HepG2 (cell line): ENCODE measurements around the gene SRPRB. TPM values are rescaled to one million over a fixed set of nuclear protein-coding genes. Genes with fewer than 3 reads are reported as not detected.

Experiments used
- CREB1 ChIP-seq, 2 experiments: fragments of 450-650 bp in 1 of 2; IDR thresholded peaks; 2 replicates each; pipeline ENCODE4 v1.6.1; 2016 to 2017; ENCODE audit warnings: control low read depth in 1 of 2, mild to moderate bottlenecking in 1 of 2, missing compliant biosample characterization in 1 of 2, missing genetic modification characterization in 1 of 2
- KLF6 ChIP-seq: IDR thresholded peaks from 2 replicates; pipeline ENCODE4 v1.8.0; 2016; ENCODE audit warnings: missing biosample characterization, missing genetic modification reagents
- NFIC ChIP-seq: IDR thresholded peaks from 2 replicates; pipeline ENCODE4 v1.6.1; 2012; ENCODE audit warnings: mild to moderate bottlenecking, low read length, inconsistent platforms
- POLR2G ChIP-seq: fragments of 200-400 bp; formaldehyde crosslinking; IDR thresholded peaks from 2 replicates; pipeline ENCODE4 v1.6.1; 2018; ENCODE audit warnings: mild to moderate bottlenecking, low read depth, low read length, moderate library complexity
- RBFOX2 ChIP-seq: fragments of 200-400 bp; formaldehyde crosslinking; IDR thresholded peaks from 2 replicates; pipeline ENCODE4 v1.6.1; 2017; ENCODE audit warnings: low read depth, mild to moderate bottlenecking, low read length
- RBM22 ChIP-seq: fragments of 200-400 bp; formaldehyde crosslinking; optimal IDR thresholded peaks from 2 replicates; pipeline ENCODE3; 2017; ENCODE audit warnings: mild to moderate bottlenecking, low read length, moderate library complexity
- ZNF207 ChIP-seq: fragments of 450-650 bp; IDR thresholded peaks from 2 replicates; pipeline ENCODE4 v1.6.1; 2016; ENCODE audit warnings: antibody characterized with exemption, borderline replicate concordance
- ZNF713 ChIP-seq: sonication (generic); formaldehyde crosslinking; IDR thresholded peaks from 2 replicates; pipeline ENCODE4 v1.4.0; 2020; ENCODE audit warnings: mild to moderate bottlenecking, missing genetic modification reagents
- ZNF775 ChIP-seq: sonication (generic); formaldehyde crosslinking; IDR thresholded peaks from 2 replicates; pipeline ENCODE4 v1.4.0; 2020; ENCODE audit warnings: missing genetic modification reagents, mild to moderate bottlenecking, moderate library complexity, borderline replicate concordance
- ZNF850 ChIP-seq: sonication (generic); formaldehyde crosslinking; conservative IDR thresholded peaks from 2 replicates; pipeline ENCODE4 v1.9.0; 2021; ENCODE audit warnings: mild to moderate bottlenecking, missing genetic modification reagents
- polyA plus RNA-seq, 8 experiments: library from polyadenylated mRNA; depleted of rRNA in 3 of 8; stranded (reverse) in 7 of 8; unstranded in 1 of 8; fragments of >200 nt; fragmentation: Illumina TruSeq in 4 of 8; extraction: Trizol in 4 of 8; gene quantifications; 2 replicates each; pipeline versions ENCODE4 v1.2.1 to v1.2.3, GENCODE V29; 2011 to 2016; ENCODE audit warnings: low read depth in 4 of 8, missing spikeins in 1 of 8, mixed read lengths in 1 of 8; ENCODE audit not compliant: insufficient read depth in 1 of 8
- total RNA-seq, 5 experiments: library from RNA; depleted of rRNA; stranded (reverse); fragments of >200 nt; fragmentation: Illumina TruSeq; extraction: Trizol; gene quantifications; 2 replicates each; pipeline ENCODE4 v1.2.3, GENCODE V29; 2016; ENCODE audit warnings: low read depth in 1 of 5
- TF ChIP-seq, protein P1 (sequence below): sonication (generic); formaldehyde crosslinking; IDR thresholded peaks from 2 replicates; pipeline ENCODE4 v1.9.0; 2021; ENCODE audit warnings: missing genetic modification reagents, borderline replicate concordance
- TF ChIP-seq, protein P2 (sequence below): sonication (generic); formaldehyde crosslinking; conservative IDR thresholded peaks from 2 replicates; pipeline ENCODE4 v1.5.0; 2020; ENCODE audit warnings: missing genetic modification reagents
- TF ChIP-seq, protein P3 (sequence below): sonication (generic); formaldehyde crosslinking; IDR thresholded peaks from 2 replicates; pipeline ENCODE4 v1.5.1; 2020; ENCODE audit warnings: missing genetic modification reagents, mild to moderate bottlenecking, borderline replicate concordance
- TF ChIP-seq, protein P4 (sequence below): sonication (generic); formaldehyde crosslinking; IDR thresholded peaks from 2 replicates; pipeline ENCODE4 v1.5.1; 2020; ENCODE audit warnings: missing genetic modification reagents, mild to moderate bottlenecking, borderline replicate concordance

SRPRB gene
- total and polyA plus RNA-seq, 2 of the 13 experiments (the other 11 are each of a cell fraction or from before 2014, with no cell fraction given) = 41.0 to 111 TPM

DNA sequence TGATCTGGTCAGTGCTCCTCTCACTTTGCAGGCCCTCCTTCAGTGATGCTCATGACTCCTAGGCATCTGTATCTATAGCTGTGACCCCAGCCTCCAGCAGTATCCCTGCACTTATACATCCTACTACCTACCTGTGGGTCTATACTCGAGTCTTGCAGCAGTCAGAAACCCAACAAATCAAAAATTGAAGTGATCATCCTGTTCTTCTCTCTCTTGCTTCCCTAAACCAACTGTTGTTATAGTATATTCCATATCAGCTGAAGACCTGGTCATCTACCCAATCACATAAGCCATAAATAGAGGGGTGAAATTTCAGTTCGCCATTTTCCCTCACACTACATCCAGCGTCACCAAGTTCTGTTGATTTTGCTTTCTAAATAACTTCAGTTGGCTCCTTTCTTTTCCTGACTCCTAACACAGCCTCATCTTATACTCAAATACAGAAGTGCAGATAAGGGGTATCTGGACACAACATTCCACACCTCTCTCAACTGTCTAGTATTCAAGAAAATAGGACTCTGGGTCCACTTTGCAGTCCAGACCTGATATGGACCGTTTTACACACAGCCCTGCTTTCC is 25.9 kb upstream of the SRPRB start (continued):
- TF ChIP-seq, protein P1, sequence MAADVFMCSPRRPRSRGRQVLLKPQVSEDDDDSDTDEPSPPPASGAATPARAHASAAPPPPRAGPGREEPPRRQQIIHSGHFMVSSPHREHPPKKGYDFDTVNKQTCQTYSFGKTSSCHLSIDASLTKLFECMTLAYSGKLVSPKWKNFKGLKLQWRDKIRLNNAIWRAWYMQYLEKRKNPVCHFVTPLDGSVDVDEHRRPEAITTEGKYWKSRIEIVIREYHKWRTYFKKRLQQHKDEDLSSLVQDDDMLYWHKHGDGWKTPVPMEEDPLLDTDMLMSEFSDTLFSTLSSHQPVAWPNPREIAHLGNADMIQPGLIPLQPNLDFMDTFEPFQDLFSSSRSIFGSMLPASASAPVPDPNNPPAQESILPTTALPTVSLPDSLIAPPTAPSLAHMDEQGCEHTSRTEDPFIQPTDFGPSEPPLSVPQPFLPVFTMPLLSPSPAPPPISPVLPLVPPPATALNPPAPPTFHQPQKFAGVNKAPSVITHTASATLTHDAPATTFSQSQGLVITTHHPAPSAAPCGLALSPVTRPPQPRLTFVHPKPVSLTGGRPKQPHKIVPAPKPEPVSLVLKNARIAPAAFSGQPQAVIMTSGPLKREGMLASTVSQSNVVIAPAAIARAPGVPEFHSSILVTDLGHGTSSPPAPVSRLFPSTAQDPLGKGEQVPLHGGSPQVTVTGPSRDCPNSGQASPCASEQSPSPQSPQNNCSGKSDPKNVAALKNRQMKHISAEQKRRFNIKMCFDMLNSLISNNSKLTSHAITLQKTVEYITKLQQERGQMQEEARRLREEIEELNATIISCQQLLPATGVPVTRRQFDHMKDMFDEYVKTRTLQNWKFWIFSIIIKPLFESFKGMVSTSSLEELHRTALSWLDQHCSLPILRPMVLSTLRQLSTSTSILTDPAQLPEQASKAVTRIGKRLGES (CRISPR knock-in tag) = no peak
- TF ChIP-seq ZNF207 (no peak), ZNF850 (CRISPR knock-in tag) (no peak), KLF6 (CRISPR knock-in tag) (no peak), POLR2G (peak; percentile 67), CREB1 (IDR thresholded peaks at IDR 0.05) (no peak), CREB1 (CRISPR knock-in tag; IDR thresholded peaks at IDR 0.05) (0 out of 2 replicates have a peak, but pooled peaks have one; percentile 7), RBM22 (peak; percentile 96), RBFOX2 (peak; percentile 44; the same call in 1 of the 2 replicates), ZNF775 (CRISPR knock-in tag) (0 out of 2 replicates have a peak, but pooled peaks have one; percentile 61), NFIC (peak; percentile 34; the same call in 1 of the 2 replicates), ZNF713 (no peak)
- TF ChIP-seq, protein P2, sequence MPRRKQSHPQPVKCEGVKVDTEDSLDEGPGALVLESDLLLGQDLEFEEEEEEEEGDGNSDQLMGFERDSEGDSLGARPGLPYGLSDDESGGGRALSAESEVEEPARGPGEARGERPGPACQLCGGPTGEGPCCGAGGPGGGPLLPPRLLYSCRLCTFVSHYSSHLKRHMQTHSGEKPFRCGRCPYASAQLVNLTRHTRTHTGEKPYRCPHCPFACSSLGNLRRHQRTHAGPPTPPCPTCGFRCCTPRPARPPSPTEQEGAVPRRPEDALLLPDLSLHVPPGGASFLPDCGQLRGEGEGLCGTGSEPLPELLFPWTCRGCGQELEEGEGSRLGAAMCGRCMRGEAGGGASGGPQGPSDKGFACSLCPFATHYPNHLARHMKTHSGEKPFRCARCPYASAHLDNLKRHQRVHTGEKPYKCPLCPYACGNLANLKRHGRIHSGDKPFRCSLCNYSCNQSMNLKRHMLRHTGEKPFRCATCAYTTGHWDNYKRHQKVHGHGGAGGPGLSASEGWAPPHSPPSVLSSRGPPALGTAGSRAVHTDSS (CRISPR knock-in tag) = no peak
- TF ChIP-seq, protein P3, sequence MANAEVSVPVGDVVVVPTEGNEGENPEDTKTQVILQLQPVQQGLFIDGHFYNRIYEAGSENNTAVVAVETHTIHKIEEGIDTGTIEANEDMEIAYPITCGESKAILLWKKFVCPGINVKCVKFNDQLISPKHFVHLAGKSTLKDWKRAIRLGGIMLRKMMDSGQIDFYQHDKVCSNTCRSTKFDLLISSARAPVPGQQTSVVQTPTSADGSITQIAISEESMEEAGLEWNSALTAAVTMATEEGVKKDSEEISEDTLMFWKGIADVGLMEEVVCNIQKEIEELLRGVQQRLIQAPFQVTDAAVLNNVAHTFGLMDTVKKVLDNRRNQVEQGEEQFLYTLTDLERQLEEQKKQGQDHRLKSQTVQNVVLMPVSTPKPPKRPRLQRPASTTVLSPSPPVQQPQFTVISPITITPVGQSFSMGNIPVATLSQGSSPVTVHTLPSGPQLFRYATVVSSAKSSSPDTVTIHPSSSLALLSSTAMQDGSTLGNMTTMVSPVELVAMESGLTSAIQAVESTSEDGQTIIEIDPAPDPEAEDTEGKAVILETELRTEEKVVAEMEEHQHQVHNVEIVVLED = no peak
- TF ChIP-seq, protein P4, sequence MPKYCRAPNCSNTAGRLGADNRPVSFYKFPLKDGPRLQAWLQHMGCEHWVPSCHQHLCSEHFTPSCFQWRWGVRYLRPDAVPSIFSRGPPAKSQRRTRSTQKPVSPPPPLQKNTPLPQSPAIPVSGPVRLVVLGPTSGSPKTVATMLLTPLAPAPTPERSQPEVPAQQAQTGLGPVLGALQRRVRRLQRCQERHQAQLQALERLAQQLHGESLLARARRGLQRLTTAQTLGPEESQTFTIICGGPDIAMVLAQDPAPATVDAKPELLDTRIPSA (CRISPR knock-in tag) = no peak
- TF ChIP-seq, all 625 proteins: peak for 9
